Stimulated activated CD8-positive, alpha-beta memory T cell treated with anti-CD3 and anti-CD28 coated beads, Interleukin-4, amount 100 ng/mL, for 48 hours (primary cell): ENCODE data around the gene ALDH9A1.
A peak's percentile ranks its signal among the peaks of the same experiment; 100 is the strongest.
"Not testable (repeated sequence)": the region's sequence is repeated elsewhere in the genome, so short reads cannot be mapped to it uniquely, and the experiment has no call there.

Source experiments
- DNase-seq: peaks from one replicate; pipeline ENCODE4 v3.0.0-alpha.2; 2020

Gene ALDH9A1

GRCh38 chr1:165697881-165698760, at the start of gene ALDH9A1:
TSS of gene ALDH9A1 (minus strand) at chr1:165698562. CDS start at chr1:165698558, 4 bp downstream.
- DNase-seq, result peak; percentile 93

GRCh38 chr1:165747632-165748447, 49.5 kb upstream of the ALDH9A1 start:
- no peak for DNase-seq

GRCh38 chr1:165744913-165745312, 46.6 kb upstream of the ALDH9A1 start:
- not testable (repeated sequence) for DNase-seq

GRCh38 chr1:165742194-165742593, 43.8 kb upstream of the ALDH9A1 start:
- no peak for DNase-seq

- no peak for DNase-seq
These were observed 40.4 kb upstream of the ALDH9A1 start for GRCh38 chr1:165738794-165739193.

GRCh38 chr1:165737196-165737595, 38.8 kb upstream of the ALDH9A1 start:
- DNase-seq, result no peak

GRCh38 chr1:165734906-165735305, 36.5 kb upstream of the ALDH9A1 start:
- no peak for DNase-seq

GRCh38 chr1:165726841-165727240, 28.5 kb upstream of the ALDH9A1 start:
- no peak for DNase-seq

GRCh38 chr1:165726169-165726568, 27.8 kb upstream of the ALDH9A1 start:
- DNase-seq, result no peak

GRCh38 chr1:165717918-165718515, 19.7 kb upstream of the ALDH9A1 start:
- DNase-seq, result peak; percentile 31

- DNase-seq, result not testable (repeated sequence)
These were observed 18.1 kb upstream of the ALDH9A1 start for GRCh38 chr1:165716265-165717051.

- no peak for DNase-seq
These were observed 14.4 kb upstream of the ALDH9A1 start for GRCh38 chr1:165712764-165713163.

GRCh38 chr1:165707984-165708706, 9.8 kb upstream of the ALDH9A1 start:
- no peak for DNase-seq

- no peak for DNase-seq
These were observed 5.3 kb upstream of the ALDH9A1 start for GRCh38 chr1:165703648-165704047.

GRCh38 chr1:165701922-165702321, 3.6 kb upstream of the ALDH9A1 start:
- DNase-seq, result not testable (repeated sequence)

GRCh38 chr1:165699577-165699976, 1.2 kb upstream of the ALDH9A1 start:
- no peak for DNase-seq

- no peak for DNase-seq
These were observed 345 bp upstream of the ALDH9A1 start for GRCh38 chr1:165698761-165699052.

GRCh38 chr1:165697491-165697880, 876 bp downstream of the ALDH9A1 start:
- no peak for DNase-seq

- DNase-seq, result no peak
These were observed 1.7 kb downstream of the ALDH9A1 start for GRCh38 chr1:165696625-165697100.

- no peak for DNase-seq
These were observed 3.3 kb downstream of the ALDH9A1 start for GRCh38 chr1:165695031-165695430.

GRCh38 chr1:165688046-165688445, 10.3 kb downstream of the ALDH9A1 start:
- DNase-seq, result no peak

- DNase-seq, result no peak
These were observed 11.4 kb downstream of the ALDH9A1 start for GRCh38 chr1:165686971-165687433.
